Mesangial cell (primary cell): ENCODE data around the gene CCSAP. TPM values are rescaled to one million over a fixed set of nuclear protein-coding genes. Genes with fewer than 3 reads are reported as not detected.

Source experiments
- total RNA-seq: library from RNA; depleted of rRNA; stranded (reverse); fragments of >200 nt; gene quantifications from 2 replicates; pipeline ENCODE4 v1.2.3, GENCODE V29; 2015

CCSAP gene
- 1.4 and 5.1 TPM in 2 replicates for total RNA-seq

GRCh38 chr1:229342656-229343569 lies at the start of gene CCSAP:
Gene CCSAP (minus strand): TSS chr1:229343047. CDS start chr1:229342465, 582 bp downstream.

Other genes with a start within 250 kb of the CCSAP start
- 19.7 and 24.1 TPM in 2 replicates for gene RAB4A, start 71.9 kb downstream of the CCSAP start, total RNA-seq
- gene ACTA1, start 91.0 kb upstream of the CCSAP start, total RNA-seq = 0.63 and 0.65 TPM in 2 replicates
- gene NUP133, start 165.3 kb upstream of the CCSAP start, total RNA-seq = 41.8 and 72.8 TPM in 2 replicates
- gene ABCB10, start 215.7 kb upstream of the CCSAP start, total RNA-seq = 8.6 and 13.9 TPM in 2 replicates